Uterus (tissue), 4 donors: ENCODE measurements around the gene GLIPR2. TPM values are rescaled to one million over a fixed set of nuclear protein-coding genes. Genes with fewer than 3 reads are reported as not detected.
"Not testable (repeated sequence)": the region's sequence is repeated elsewhere in the genome, so short reads cannot be mapped to it uniquely, and the experiment has no call there.

Source experiments
- DNase-seq, 2 donors: peaks; one replicate each; pipeline ENCODE4 v3.0.0-alpha.2; 2019 to 2020
- H3K27ac ChIP-seq, 2 donors: fragments of 200-600 bp; sonication (generic); 1 replicate in 1 of 2; 2 replicates in 1 of 2; pipeline ENCODE4 v1.5.1; 2016 to 2018
- H3K27me3 ChIP-seq, 2 donors: fragments of 200-600 bp; sonication (generic); one replicate each; pipeline ENCODE4 v1.5.1; 2018 to 2019; ENCODE audit warnings: control low read depth in 1 of 2
- H3K36me3 ChIP-seq, 2 donors: fragments of 200-600 bp; sonication (generic); one replicate each; pipeline ENCODE4 v1.5.1; 2019; ENCODE audit warnings: control low read depth in 1 of 2
- H3K4me1 ChIP-seq, 2 donors: fragments of 200-600 bp; sonication (generic); one replicate each; pipeline ENCODE4 v1.5.1; 2018 to 2019; ENCODE audit warnings: control low read depth in 1 of 2
- H3K4me3 ChIP-seq, 2 donors: fragments of 200-600 bp; sonication (generic); 1 replicate in 1 of 2; 2 replicates in 1 of 2; pipeline ENCODE4 v1.5.1; 2018 to 2019; ENCODE audit warnings: mild to moderate bottlenecking in 1 of 2
- H3K9me3 ChIP-seq, 2 donors: fragments of 200-600 bp; sonication (generic); one replicate each; pipeline ENCODE4 v1.5.1; 2019; ENCODE audit warnings: control low read depth in 1 of 2
- POLR2A ChIP-seq, 2 donors: fragments of 450-650 bp; IDR thresholded peaks; one replicate each; pipeline ENCODE4 v1.6.1; 2016; ENCODE audit warnings: antibody characterized with exemption in 2 of 2, mild to moderate bottlenecking in 1 of 2, moderate library complexity in 1 of 2
- intact Hi-C: fragments of 100-400 bp; cut with DNase I; formaldehyde crosslinking; loops from one replicate; pipeline ENCODE4 v1.15.1; 2023; ENCODE audit warnings: low total_unique reads
- total RNA-seq, 4 donors: library from RNA; depleted of rRNA in 3 of 4; stranded (reverse); fragments of >200 nt in 3 of 4; gene quantifications; one replicate each; pipeline versions ENCODE4 v1.1.0 to v1.2.4, GENCODE V29; 2014 to 2023
- TF ChIP-seq, protein P1 (sequence below), 4 experiments: fragments of 200-600 bp in 2 of 4; fragments of 450-650 bp in 2 of 4; sonication (generic) in 2 of 4; IDR thresholded peaks; one replicate each; pipeline ENCODE4 v1.5.1; 2016 to 2019; ENCODE audit warnings: antibody characterized with exemption in 4 of 4, mild to moderate bottlenecking in 2 of 4, moderate library complexity in 1 of 4
- donor health status: DM: yes; HTN: yes; CAD: no.

Gene GLIPR2
- total RNA-seq, 4 donors from 2014 or later, result 25.6 to 109 (median 60.8) TPM

GRCh38 chr9:36174271-36174670 lies 37.7 kb downstream of the GLIPR2 start:
- no peak for TF ChIP-seq POLR2A (IDR thresholded peaks at IDR 0.05)
- TF ChIP-seq, protein P1, sequence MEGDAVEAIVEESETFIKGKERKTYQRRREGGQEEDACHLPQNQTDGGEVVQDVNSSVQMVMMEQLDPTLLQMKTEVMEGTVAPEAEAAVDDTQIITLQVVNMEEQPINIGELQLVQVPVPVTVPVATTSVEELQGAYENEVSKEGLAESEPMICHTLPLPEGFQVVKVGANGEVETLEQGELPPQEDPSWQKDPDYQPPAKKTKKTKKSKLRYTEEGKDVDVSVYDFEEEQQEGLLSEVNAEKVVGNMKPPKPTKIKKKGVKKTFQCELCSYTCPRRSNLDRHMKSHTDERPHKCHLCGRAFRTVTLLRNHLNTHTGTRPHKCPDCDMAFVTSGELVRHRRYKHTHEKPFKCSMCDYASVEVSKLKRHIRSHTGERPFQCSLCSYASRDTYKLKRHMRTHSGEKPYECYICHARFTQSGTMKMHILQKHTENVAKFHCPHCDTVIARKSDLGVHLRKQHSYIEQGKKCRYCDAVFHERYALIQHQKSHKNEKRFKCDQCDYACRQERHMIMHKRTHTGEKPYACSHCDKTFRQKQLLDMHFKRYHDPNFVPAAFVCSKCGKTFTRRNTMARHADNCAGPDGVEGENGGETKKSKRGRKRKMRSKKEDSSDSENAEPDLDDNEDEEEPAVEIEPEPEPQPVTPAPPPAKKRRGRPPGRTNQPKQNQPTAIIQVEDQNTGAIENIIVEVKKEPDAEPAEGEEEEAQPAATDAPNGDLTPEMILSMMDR (IDR thresholded peaks at IDR 0.05), result no peak
- Histone ChIP-seq H3K27ac (no peak overlapping the region), H3K9me3 (no peaks in the 10 kb centered on the region), H3K36me3 (no peaks in the 10 kb centered on the region), H3K4me1 (no peaks in the 10 kb centered on the region), H3K4me3 (no peak overlapping the region), H3K27me3 (no peaks in the 10 kb centered on the region)
- intact Hi-C loops, result no loop called here
- DNase-seq, result no peak

DNA sequence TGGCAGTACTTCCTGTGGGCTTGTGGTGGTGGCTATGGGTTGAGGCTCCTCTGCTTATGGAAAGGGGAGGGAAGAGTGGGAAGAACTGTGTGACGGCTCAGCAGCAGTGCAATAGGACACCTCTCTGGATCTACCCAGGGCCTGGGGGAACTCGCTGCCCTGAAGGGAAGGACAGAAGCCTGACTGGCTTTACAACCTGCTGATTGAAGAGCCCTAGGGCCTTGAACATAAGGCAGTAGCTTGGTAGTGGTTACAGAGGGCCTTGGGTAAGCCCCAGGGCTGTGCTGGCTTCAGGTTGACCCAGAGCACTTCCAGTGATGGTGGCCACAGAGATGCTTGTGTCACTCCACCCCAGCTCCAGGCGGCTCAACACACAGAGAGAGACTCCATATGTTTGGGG lies 38.2 kb downstream of the GLIPR2 start:
- Histone ChIP-seq H3K4me3 (no peak overlapping the region), H3K27ac (no peak overlapping the region), H3K36me3 (no peaks in the 10 kb centered on the region), H3K27me3 (no peaks in the 10 kb centered on the region), H3K9me3 (no peaks in the 10 kb centered on the region), H3K4me1 (no peaks in the 10 kb centered on the region)
- DNase-seq, result no peak
- TF ChIP-seq, protein P1 (IDR thresholded peaks at IDR 0.05), result no peak
- TF ChIP-seq POLR2A (IDR thresholded peaks at IDR 0.05), result no peak
- intact Hi-C loops, result no loop called here

DNA sequence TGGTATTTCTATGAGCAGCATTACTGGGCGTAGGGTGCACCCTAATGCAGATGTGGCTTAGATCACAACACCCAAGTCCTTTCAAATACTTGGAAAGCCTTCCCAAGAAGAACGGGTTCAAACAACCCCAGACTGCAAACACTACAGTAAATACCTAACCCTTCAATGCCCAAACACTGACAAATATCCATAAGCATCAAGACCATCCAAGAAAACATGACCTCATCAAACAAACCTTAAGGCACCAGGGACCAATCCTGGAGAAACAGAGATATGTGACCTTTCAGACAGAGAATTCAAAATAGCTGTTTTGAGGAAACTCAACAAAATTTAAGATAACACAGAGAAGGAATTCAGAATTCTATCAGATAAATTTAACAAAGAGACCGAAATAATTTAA lies 38.7 kb downstream of the GLIPR2 start:
- DNase-seq, H3K27ac ChIP-seq, intact Hi-C loops, H3K36me3 ChIP-seq, H3K27me3 ChIP-seq, H3K9me3 ChIP-seq, H3K4me1 ChIP-seq, H3K4me3 ChIP-seq: not testable (repeated sequence)

GRCh38 chr9:36176496-36176895 lies 40.0 kb downstream of the GLIPR2 start:
- H3K27me3 ChIP-seq, H3K27ac ChIP-seq, H3K4me1 ChIP-seq, DNase-seq, H3K36me3 ChIP-seq, intact Hi-C loops, H3K4me3 ChIP-seq, H3K9me3 ChIP-seq: not testable (repeated sequence)

DNA sequence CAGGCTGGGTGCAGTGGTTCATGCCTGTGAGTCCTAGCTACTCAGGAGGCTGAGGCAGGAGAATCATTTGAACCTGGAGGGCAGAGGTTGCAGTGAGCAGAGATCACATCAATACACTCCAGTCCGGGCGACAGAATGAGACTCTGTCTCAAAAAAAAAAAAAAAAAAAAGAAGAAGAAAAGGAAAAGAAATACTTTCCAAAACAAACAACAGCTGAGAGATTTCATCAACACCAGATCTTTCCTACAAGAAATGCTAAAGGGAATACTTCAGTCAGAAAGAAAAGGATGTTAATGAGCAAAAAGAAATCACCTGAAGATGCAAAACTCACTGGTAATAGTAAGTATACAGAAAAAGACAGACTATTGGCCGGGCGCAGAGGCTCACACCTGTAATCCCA lies 41.0 kb downstream of the GLIPR2 start:
- H3K4me3 ChIP-seq, result no peak overlapping the region
- intact Hi-C loops, result no loop called here
- no peak overlapping the region for H3K27ac ChIP-seq

DNA sequence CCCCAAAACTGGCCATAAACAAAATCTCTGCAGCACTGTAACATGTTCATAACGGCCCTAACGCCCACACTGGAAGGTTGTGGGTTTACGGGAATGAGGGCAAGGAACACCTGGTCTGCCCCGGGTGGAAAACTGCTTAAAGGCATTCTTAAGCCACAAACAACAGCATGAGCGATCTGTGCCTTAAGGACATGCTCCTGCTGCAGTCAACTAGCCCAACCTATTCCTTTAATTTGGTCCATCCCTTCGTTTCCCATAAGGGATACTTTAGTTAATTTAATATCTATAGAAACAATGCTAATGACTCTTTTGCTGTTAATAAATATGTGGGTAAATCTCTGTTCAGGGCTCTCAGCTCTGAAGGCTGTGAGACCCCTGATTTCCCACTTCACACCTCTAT lies 43.7 kb downstream of the GLIPR2 start:
- DNase-seq, H3K36me3 ChIP-seq, H3K27me3 ChIP-seq, H3K4me3 ChIP-seq, H3K4me1 ChIP-seq, H3K9me3 ChIP-seq, H3K27ac ChIP-seq, intact Hi-C loops: not testable (repeated sequence)

More for the DNA sequence above, 41.0 kb downstream of the GLIPR2 start:
- H3K36me3 ChIP-seq, result no peaks in the 10 kb centered on the region
- no peaks in the 10 kb centered on the region for H3K4me1 ChIP-seq
- TF ChIP-seq POLR2A (IDR thresholded peaks at IDR 0.05), result no peak
- TF ChIP-seq, protein P1 (IDR thresholded peaks at IDR 0.05), result no peak
- no peaks in the 10 kb centered on the region for H3K9me3 ChIP-seq
- DNase-seq, result no peak
- H3K27me3 ChIP-seq, result no peaks in the 10 kb centered on the region

DNA sequence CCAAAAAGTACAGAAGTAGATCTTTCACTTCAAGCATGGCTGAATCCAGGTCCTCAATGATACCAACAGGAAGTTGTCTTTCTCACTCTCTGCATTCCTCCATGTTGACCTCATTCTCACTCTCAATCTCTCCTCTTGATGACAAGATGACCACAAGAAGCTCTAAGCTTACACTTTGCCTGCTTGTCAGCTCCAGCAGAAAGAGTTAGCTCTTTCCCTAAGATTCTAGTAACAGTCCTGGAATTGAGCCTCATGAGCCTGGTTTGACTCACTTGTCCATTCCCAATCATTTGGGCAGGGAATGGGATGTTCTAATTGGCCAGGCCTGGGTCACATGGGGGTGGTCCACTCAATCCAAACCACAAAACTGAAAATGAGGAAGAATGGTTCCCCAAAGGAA lies 50.9 kb downstream of the GLIPR2 start:
- Histone ChIP-seq H3K4me3 (no peak overlapping the region), H3K27me3 (no peaks in the 10 kb centered on the region), H3K9me3 (no peaks in the 10 kb centered on the region), H3K4me1 (peaks cover 0 to 6% of the 10 kb centered on the region in 2 donors), H3K27ac (no peak overlapping the region), H3K36me3 (no peaks in the 10 kb centered on the region)
- intact Hi-C loops, result no loop called here
- no peak for DNase-seq
- TF ChIP-seq, protein P1 (IDR thresholded peaks at IDR 0.05), result no peak
- no peak for TF ChIP-seq POLR2A (IDR thresholded peaks at IDR 0.05)
